Raji (cell line): Measurements from ENCODE around the gene CEP41.

Source experiments
- POLR2A ChIP-seq: IDR thresholded peaks from 2 replicates; pipeline ENCODE4 v1.6.1; 2011; ENCODE audit warnings: low read depth, low read length, control low read depth; ENCODE audit not compliant: insufficient read depth

Gene CEP41

DNA sequence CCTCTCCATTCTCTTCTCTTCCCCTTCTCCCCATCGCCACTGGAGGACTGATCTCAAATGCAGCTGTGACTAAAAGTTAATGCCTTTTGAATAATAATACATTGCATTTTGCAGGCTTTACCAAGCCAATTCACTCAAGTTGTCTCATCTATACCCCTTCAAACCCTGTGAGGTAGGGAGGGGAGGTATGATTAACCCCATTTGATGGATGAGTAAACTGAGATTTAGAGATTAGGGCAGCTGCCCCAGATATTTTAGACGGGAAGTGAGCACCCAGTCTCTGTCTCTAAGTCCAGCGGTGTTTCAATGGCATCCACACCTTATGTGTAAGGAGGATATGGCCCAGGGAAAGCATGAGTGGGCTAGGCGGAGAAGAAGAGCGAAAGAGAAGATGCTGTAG is 95.1 kb downstream of the CEP41 start:
- no peak for TF ChIP-seq POLR2A

DNA sequence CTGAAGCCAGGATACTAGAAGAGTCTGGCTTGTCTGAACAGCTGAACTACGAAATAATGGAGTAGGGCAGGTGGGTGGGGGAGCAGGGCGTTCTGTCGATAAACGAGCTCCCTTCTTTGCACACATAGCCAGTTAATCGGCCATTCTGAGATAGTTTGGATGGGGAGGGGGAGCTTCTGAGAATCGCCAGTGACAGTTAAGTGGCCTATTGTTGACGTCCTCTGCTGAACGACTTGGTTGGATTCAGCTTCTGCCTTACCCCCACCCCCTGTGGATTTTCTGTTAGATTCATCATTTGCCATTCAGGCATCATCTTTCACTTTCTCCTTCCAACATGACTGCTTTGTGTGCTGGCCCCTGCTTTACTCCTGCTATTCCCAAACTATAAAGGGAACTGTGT is 95.7 kb downstream of the CEP41 start:
- no peak for TF ChIP-seq POLR2A

GRCh38 chr7:130344271-130344866 is 96.4 kb downstream of the CEP41 start, which contains the start of gene CPA5:
CPA5 (plus strand) TSS chr7:130344816; CDS start chr7:130346486, 1,670 bp downstream.
- TF ChIP-seq POLR2A = no peak
